ENCODE data around the gene ASMTL.
"Not testable (repeated sequence)": the region's sequence is repeated elsewhere in the genome, so short reads cannot be mapped to it uniquely, and the experiment has no call there.

Gene ASMTL

GRCh38 chrX:1493877-1494510, 41.3 kb upstream of the ASMTL start:
- Histone ChIP-seq H3K9me3 (ENCODE audit: severe bottlenecking) (peaks cover under 1% of the 10 kb centered on the region), H3K36me3 (ENCODE audit: low read depth) (no peaks in the 10 kb centered on the region), H3K4me1 (ENCODE audit: insufficient read depth, poor library complexity, severe bottlenecking) (no peaks in the 10 kb centered on the region), H3K27ac (ENCODE audit: poor library complexity, severe bottlenecking) (no peak overlapping the region), H3K4me3 (ENCODE audit: severe bottlenecking) (no peak overlapping the region), H3K27me3 (ENCODE audit: insufficient read depth, poor library complexity, severe bottlenecking) (no peaks in the 10 kb centered on the region)
- no peak for TF ChIP-seq CTCF (IDR thresholded peaks at IDR 0.05; ENCODE audit: poor library complexity, severe bottlenecking)
- DNase-seq (ENCODE audit: low spot score) (no peak), ATAC-seq (ENCODE audit: low read depth) (peak; percentile 60)

- peak; percentile 23; the same call in 2 of the 3 replicates for ATAC-seq (ENCODE audit: low read depth)
- Histone ChIP-seq H3K4me3 (ENCODE audit: severe bottlenecking) (no peak overlapping the region), H3K27ac (ENCODE audit: poor library complexity, severe bottlenecking) (no peak overlapping the region), H3K4me1 (ENCODE audit: insufficient read depth, poor library complexity, severe bottlenecking) (no peaks in the 10 kb centered on the region), H3K27me3 (ENCODE audit: insufficient read depth, poor library complexity, severe bottlenecking) (no peaks in the 10 kb centered on the region), H3K36me3 (ENCODE audit: low read depth) (no peaks in the 10 kb centered on the region), H3K9me3 (ENCODE audit: severe bottlenecking) (peaks cover 6% of the 10 kb centered on the region)
- TF ChIP-seq CTCF (IDR thresholded peaks at IDR 0.05; ENCODE audit: poor library complexity, severe bottlenecking) = no peak
- no peak for DNase-seq (ENCODE audit: low spot score)
Observed at GRCh38 chrX:1493412-1493811, 40.7 kb upstream of the ASMTL start.

GRCh38 chrX:1492421-1493012, 39.8 kb upstream of the ASMTL start:
- Histone ChIP-seq H3K4me1 (ENCODE audit: insufficient read depth, poor library complexity, severe bottlenecking) (no peaks in the 10 kb centered on the region), H3K27ac (ENCODE audit: poor library complexity, severe bottlenecking) (no peak overlapping the region), H3K9me3 (ENCODE audit: severe bottlenecking) (peaks cover 8% of the 10 kb centered on the region), H3K27me3 (ENCODE audit: insufficient read depth, poor library complexity, severe bottlenecking) (no peaks in the 10 kb centered on the region), H3K36me3 (ENCODE audit: low read depth) (no peaks in the 10 kb centered on the region), H3K4me3 (ENCODE audit: severe bottlenecking) (no peak overlapping the region)
- no peak for TF ChIP-seq CTCF (IDR thresholded peaks at IDR 0.05; ENCODE audit: poor library complexity, severe bottlenecking)
- ATAC-seq (ENCODE audit: low read depth) (no peak), DNase-seq (ENCODE audit: low spot score) (no peak)

GRCh38 chrX:1491851-1492349, 39.2 kb upstream of the ASMTL start:
- Histone ChIP-seq H3K27ac (ENCODE audit: poor library complexity, severe bottlenecking) (no peak overlapping the region), H3K4me1 (ENCODE audit: insufficient read depth, poor library complexity, severe bottlenecking) (no peaks in the 10 kb centered on the region), H3K27me3 (ENCODE audit: insufficient read depth, poor library complexity, severe bottlenecking) (no peaks in the 10 kb centered on the region), H3K9me3 (ENCODE audit: severe bottlenecking) (peaks cover 8% of the 10 kb centered on the region), H3K36me3 (ENCODE audit: low read depth) (no peaks in the 10 kb centered on the region), H3K4me3 (ENCODE audit: severe bottlenecking) (no peak overlapping the region)
- ATAC-seq (ENCODE audit: low read depth) (peak; percentile 57), DNase-seq (ENCODE audit: low spot score) (no peak)
- no peak for TF ChIP-seq CTCF (IDR thresholded peaks at IDR 0.05; ENCODE audit: poor library complexity, severe bottlenecking)

GRCh38 chrX:1491248-1491647, 38.5 kb upstream of the ASMTL start:
- not testable (repeated sequence) for ATAC-seq (ENCODE audit: low read depth); H3K4me1 ChIP-seq (ENCODE audit: insufficient read depth, poor library complexity, severe bottlenecking); H3K36me3 ChIP-seq (ENCODE audit: low read depth); H3K27me3 ChIP-seq (ENCODE audit: insufficient read depth, poor library complexity, severe bottlenecking); DNase-seq (ENCODE audit: low spot score); H3K9me3 ChIP-seq (ENCODE audit: severe bottlenecking); H3K27ac ChIP-seq (ENCODE audit: poor library complexity, severe bottlenecking); H3K4me3 ChIP-seq (ENCODE audit: severe bottlenecking)

GRCh38 chrX:1490723-1491122, 38.0 kb upstream of the ASMTL start:
- H3K4me1 ChIP-seq (ENCODE audit: insufficient read depth, poor library complexity, severe bottlenecking); H3K36me3 ChIP-seq (ENCODE audit: low read depth); ATAC-seq (ENCODE audit: low read depth): not testable (repeated sequence)

GRCh38 chrX:1489354-1489753, 36.6 kb upstream of the ASMTL start:
- H3K27ac ChIP-seq (ENCODE audit: poor library complexity, severe bottlenecking); ATAC-seq (ENCODE audit: low read depth); H3K4me3 ChIP-seq (ENCODE audit: severe bottlenecking); H3K4me1 ChIP-seq (ENCODE audit: insufficient read depth, poor library complexity, severe bottlenecking); DNase-seq (ENCODE audit: low spot score); H3K27me3 ChIP-seq (ENCODE audit: insufficient read depth, poor library complexity, severe bottlenecking); H3K36me3 ChIP-seq (ENCODE audit: low read depth): not testable (repeated sequence)
- H3K9me3 ChIP-seq (ENCODE audit: severe bottlenecking) = peaks cover 11% of the 10 kb centered on the region

More at GRCh38 chrX:1490723-1491122, 38.0 kb upstream of the ASMTL start:
- not testable (repeated sequence) for H3K27me3 ChIP-seq (ENCODE audit: insufficient read depth, poor library complexity, severe bottlenecking); DNase-seq (ENCODE audit: low spot score); H3K4me3 ChIP-seq (ENCODE audit: severe bottlenecking); H3K27ac ChIP-seq (ENCODE audit: poor library complexity, severe bottlenecking)
- peaks cover 11% of the 10 kb centered on the region for H3K9me3 ChIP-seq (ENCODE audit: severe bottlenecking)
